CD4-positive, alpha-beta T cell treated with Interleukin-12 subunit alpha and Interleukin-12 subunit beta, for 1 hour (primary cell): ENCODE measurements around the gene SLC35D1.
"Not testable (repeated sequence)": the region's sequence is repeated elsewhere in the genome, so short reads cannot be mapped to it uniquely, and the experiment has no call there.

Experiments used
- DNase-seq: peaks from one replicate; pipeline ENCODE4 v3.0.0-alpha.2; 2020

Gene SLC35D1

DNA sequence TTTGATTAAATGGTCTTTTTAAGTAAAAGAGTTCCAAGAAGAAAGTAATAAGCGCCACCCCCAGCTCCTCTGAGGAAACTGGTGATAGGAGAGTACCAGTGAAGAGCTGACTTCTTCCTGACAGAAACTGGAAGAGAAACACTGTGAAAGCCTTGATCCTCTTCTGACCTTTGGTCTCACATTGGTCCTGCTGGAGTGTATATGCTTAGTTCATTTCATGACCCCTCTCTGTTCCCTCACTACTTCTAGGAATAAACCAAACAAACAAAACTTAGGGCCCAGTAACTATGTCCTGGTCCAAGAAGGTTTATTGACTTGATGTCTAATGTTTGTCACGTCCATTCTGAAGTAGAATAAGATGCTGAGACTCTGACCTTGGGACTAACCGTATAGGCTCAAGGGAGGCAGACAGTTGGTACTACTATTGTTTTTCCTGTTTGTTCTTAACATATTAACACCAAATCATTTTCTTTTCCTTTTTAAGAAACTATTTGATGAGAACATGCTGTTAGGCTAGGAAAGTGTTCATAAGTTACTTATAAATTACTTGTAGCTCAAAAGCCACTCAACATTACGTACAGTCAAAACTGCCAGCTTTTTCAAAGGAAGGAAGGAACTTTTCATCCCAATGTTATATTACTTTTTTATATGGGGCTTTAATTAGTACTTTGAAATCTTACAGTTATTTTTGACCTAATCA, 71.2 kb downstream of the SLC35D1 start:
- DNase-seq, result no peak

DNA sequence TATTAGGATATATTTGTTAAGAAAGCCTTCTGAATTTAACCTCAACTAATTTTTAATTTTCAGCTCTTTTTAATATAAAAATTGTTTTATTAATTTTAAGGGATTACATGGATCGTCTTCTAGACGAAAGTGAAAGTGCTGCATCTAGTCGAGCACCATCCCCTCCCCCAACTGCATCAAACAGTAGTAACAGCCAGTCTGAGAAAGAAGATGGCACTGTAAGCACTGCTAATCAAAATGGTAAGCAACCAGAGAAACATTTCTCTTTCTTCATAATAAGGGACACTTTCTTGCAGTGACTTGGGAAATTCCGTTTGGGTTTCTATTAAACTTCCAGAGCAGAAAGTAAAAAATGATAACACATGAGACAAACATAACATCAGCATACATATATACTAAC, 72.3 kb downstream of the SLC35D1 start:
- peak; percentile 74 for DNase-seq

DNA sequence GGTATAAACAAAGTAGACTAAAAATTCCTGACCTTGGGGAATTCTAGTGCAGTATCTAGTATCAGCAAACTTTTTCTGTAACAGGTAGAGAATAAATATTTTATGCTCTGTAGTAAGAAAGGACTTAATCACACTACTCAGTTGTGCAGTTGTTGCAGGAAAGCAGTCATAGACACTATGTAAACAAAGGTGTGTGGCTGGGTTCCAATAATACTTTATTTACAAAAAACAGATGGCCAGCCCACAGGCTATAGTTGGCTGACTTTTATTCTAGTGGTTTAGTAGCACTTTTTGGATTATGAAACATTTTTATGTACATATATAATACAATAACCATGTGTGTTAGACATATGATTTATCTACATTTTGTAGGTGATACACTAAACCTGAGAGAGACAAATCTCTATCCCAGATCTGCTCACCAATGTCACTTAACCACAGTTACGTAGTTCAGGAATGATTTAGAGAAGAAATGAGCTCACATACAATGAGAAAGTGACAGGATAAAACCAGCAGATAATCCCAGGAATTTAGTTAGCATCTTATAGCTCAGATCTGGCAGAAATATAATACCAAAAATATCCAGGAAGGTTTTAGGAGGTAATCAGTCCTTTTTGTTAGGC, 73.1 kb downstream of the SLC35D1 start:
- no peak for DNase-seq

DNA sequence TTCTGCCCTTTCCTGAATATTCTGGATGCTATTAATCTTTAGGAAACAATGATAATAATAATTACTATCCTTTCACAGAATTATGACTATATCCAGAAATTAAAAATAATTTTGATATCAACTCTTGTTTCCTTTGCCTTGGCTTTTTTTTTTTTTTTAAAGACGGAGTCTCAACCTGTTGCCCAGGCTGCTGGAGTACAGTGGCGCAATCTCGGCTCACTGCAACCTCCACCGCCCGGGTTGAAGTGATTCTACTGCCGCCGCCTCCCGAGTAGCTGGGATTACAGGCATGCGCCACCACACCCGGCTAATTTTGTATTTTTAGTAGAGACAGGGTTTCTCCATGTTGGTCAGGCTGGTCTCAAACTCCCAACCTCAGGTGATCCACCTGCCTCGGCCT, 74.3 kb downstream of the SLC35D1 start:
- DNase-seq, result not testable (repeated sequence)

DNA sequence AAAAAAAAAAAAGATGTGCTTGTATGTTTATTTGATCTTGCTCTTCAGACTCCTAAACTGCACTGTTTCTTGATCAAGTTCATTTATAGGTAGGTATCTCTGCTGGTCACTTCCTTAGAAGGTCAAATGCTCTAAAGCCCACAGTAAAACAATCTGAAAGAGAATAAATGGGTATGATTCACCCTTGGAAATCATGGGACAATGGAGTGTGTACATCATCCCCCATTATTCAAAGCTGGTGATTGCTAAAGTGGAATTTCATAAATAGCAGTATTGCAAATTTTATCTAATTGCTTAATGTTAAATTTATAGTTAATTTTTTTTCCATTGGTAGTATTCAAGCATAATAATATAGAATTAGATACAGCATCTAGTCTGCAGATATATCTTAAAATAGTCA, 75.7 kb downstream of the SLC35D1 start:
- no peak for DNase-seq

DNA sequence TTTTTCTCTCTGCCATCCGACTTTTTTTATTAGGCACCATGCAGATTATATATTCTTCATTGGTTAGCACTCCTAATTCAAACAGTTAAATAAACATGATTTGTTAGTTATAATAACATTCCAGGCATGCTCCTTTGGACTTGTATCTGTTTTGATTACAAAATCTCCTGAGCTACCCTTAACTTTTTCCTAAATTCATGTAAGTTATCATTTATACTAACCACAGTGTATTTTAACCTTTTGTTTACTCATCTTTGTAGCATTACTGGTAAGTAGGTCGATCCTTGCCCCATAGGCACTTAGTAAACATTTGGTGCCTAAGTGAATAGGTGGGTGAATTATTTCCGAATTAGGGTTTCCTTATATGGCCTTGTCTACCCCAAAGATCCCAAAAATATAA, 85.4 kb downstream of the SLC35D1 start:
- DNase-seq, result no peak

DNA sequence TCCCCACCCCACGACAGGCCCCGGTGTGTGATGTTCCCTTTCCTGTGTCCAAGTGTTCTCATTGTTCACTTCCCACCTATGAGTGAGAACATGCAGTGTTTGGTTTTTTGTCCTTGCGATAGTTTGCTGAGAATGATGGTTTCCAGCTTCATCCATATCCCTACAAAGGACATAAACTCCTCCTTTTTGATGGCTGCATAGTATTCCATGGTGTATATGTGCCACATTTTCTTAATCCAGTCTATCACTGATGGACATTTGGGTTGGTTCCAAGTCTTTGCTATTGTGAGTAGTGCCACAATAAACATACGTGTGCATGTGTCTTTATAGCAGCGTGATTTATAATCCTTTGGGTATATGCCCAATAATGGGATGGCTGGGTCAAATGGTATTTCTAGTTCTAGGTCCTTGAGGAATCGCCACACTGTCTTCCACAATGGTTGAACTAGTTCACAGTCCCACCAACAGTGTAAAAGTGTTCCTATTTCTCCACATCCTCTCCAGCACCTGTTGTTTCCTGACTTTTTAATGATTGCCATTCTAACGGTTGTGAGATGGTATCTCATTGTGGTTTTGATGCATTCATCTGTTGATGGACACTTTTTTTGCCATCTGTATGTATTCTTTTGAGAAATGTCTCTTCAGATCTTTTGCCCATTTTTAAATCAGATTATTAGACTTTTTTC, 87.6 kb downstream of the SLC35D1 start:
- DNase-seq, result not testable (repeated sequence)

DNA sequence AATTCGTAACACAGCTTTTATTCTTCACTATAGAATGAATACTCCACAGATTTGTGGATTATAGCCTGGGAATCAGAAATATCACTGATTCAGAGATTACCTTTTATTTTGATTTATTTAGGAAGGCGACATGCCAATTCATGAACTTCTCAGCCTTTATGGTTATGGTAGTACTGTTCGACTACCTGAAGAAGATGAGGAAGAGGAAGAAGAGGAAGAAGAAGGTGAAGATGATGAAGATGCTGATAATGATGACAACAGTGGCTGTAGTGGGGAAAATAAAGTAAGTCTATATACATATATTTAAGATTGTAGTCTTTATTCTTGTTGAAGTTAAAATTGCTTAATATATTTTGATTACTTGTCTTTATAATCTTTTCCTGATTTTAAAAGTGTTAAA, 96.0 kb downstream of the SLC35D1 start:
- no peak for DNase-seq

DNA sequence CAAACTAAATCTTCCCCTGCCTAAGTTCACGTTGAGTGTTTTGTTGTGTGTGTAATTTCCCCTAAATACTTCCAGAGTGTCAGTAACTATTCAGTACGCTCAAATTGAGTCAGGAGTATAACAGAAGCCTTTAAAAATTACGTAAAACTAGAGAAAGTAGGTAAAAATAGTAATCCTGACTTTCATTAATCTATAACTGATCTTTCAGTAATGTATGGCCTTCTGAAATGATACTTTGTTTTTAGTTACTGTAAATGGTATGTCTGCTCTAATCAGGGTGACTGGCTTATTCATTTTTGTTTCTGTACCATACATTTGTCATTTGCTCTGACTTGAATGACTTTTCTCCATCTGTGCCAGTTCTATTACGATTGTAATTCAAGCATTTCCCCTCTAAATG, 99.7 kb downstream of the SLC35D1 start:
- no peak for DNase-seq

DNA sequence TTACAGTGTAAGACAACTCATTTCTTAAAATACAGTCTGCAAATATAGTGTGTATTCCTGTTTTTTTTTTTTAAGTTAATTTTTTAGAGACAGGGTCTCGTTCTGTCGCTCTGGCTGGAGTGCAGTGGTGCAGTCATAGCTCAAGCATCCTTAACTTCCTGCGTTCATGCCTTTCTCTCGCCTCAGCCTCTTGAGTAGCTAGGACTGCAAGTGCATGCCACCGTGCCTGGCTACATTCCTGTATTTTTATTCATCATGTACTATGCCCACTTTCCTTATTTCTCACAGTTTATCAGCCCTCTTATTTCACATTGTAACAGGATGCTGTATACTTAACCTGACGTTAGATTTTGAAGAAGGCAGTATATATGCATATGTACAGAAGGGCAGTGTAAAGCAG, 102.4 kb downstream of the SLC35D1 start:
- no peak for DNase-seq
